MCF 10A (cell line): ENCODE measurements around the gene RERG. TPM values are rescaled to one million over a fixed set of nuclear protein-coding genes. Genes with fewer than 3 reads are reported as not detected.
A peak's percentile ranks its signal among the peaks of the same experiment; 100 is the strongest.

Experiments
- BruUV-seq: library from RNA; stranded (reverse); fragments of 400-500 nt; replicated peaks from 2 replicates; lab custom pipeline; 2021; lab: Mats Ljungman, UMichigan
- CTCF ChIA-PET: fragments of 300-600 bp; sonication (Branson Sonifier 250); formaldehyde crosslinking; extraction: SDS; loops from one replicate; lab custom pipeline; 2021; ENCODE audit warnings: antibody characterized with exemption, inconsistent platforms; lab: Yijun Ruan, JAX
- POLR2A ChIA-PET: fragments of 300-600, 350-650 bp; sonication (Branson Sonifier 250); formaldehyde crosslinking; extraction: SDS; loops from one replicate; lab custom pipeline; 2020; ENCODE audit warnings: antibody characterized with exemption, inconsistent platforms; lab: Yijun Ruan, JAX
- DNase-seq: peaks from one replicate; pipeline ENCODE4 v3.0.0-alpha.2; 2018; ENCODE audit not compliant: unreplicated experiment
- H3K27ac Mint-ChIP-seq: one replicate; pipeline ENCODE4 v1.8.0; 2022; ENCODE audit warnings: mild to moderate bottlenecking, low read depth, mixed read lengths; ENCODE audit not compliant: unreplicated experiment
- H3K27me3 Mint-ChIP-seq: one replicate; pipeline ENCODE4 v1.8.0; 2022; ENCODE audit warnings: mixed read lengths; ENCODE audit not compliant: insufficient read depth, unreplicated experiment
- H3K36me3 Mint-ChIP-seq: one replicate; pipeline ENCODE4 v1.8.0; 2022; ENCODE audit warnings: mild to moderate bottlenecking, moderate library complexity, mixed read lengths; ENCODE audit not compliant: insufficient read depth, unreplicated experiment
- H3K4me1 Mint-ChIP-seq: one replicate; pipeline ENCODE4 v1.8.0; 2022; ENCODE audit warnings: mixed read lengths; ENCODE audit not compliant: insufficient read depth, unreplicated experiment
- H3K4me3 Mint-ChIP-seq: one replicate; pipeline ENCODE4 v1.8.0; 2022; ENCODE audit warnings: mild to moderate bottlenecking, moderate library complexity, mixed read lengths; ENCODE audit not compliant: unreplicated experiment
- H3K9me3 Mint-ChIP-seq: one replicate; pipeline ENCODE4 v1.8.0; 2022; ENCODE audit warnings: mixed read lengths; ENCODE audit not compliant: unreplicated experiment
- CTCF ChIP-seq: fragments of 200-600 bp; IDR thresholded peaks from one replicate; pipeline ENCODE4 v1.8.0; 2022; ENCODE audit warnings: antibody characterized with exemption, mild to moderate bottlenecking; ENCODE audit not compliant: unreplicated experiment
- intact Hi-C: fragments of 100-400 bp; cut with micrococcal nuclease; formaldehyde crosslinking; loops from 2 replicates; pipeline ENCODE4 v1.14.1; 2022
- total RNA-seq: library from RNA; stranded (reverse); gene quantifications from 2 replicates; pipeline ENCODE4 v1.2.3, GENCODE V29; 2022

The RERG gene
- total RNA-seq, 1 experiment from 2014 or later: 16.5 TPM

GRCh38 chr12:15268309-15268708 lies 47.1 kb upstream of the RERG start:
- DNase-seq: no peak
- no peak for TF ChIP-seq CTCF
- CTCF ChIA-PET: interaction anchor here (0.7 to 2.8 kb wide), 9 partner anchors 9 to 116 kb away, joined by 3 to 16 read pairs (median 6); partner anchors contain the start of gene RERG
- peak overlapping the region; percentile 70 for H3K27ac Mint-ChIP-seq
- TSS peak; percentile 76 for BruUV-seq
- H3K9me3 Mint-ChIP-seq: no peaks in the 10 kb centered on the region
- intact Hi-C loops: loop anchor here (2.0 kb wide), 1 partner anchor 424 kb away; no protein-coding TSS in a partner anchor
- POLR2A ChIA-PET: no interaction called here
- H3K27me3 Mint-ChIP-seq: no peaks in the 10 kb centered on the region
- H3K4me3 Mint-ChIP-seq: no peak overlapping the region
- H3K4me1 Mint-ChIP-seq: peaks cover 15% of the 10 kb centered on the region
- no peaks in the 10 kb centered on the region for H3K36me3 Mint-ChIP-seq

GRCh38 chr12:15265875-15266274 lies 44.7 kb upstream of the RERG start:
- Mint-ChIP-seq H3K4me1 (peaks cover 10% of the 10 kb centered on the region), H3K36me3 (no peaks in the 10 kb centered on the region), H3K27ac (peak overlapping the region; percentile 90), H3K4me3 (no peak overlapping the region), H3K27me3 (no peaks in the 10 kb centered on the region), H3K9me3 (no peaks in the 10 kb centered on the region)
- BruUV-seq: no TSS peak
- TF ChIP-seq CTCF: no peak
- ChIA-PET POLR2A (interaction anchor here (1.3 kb wide), 1 partner anchor 39 kb away, joined by 4 read pairs; no protein-coding TSS in a partner anchor), CTCF (interaction anchor here (0.7 to 2.8 kb wide), 7 partner anchors 33 to 672 kb away, joined by 3 to 16 read pairs (median 4); partner anchors contain the start of gene RERG)
- DNase-seq: no peak
- intact Hi-C loops: no loop called here

- peak; percentile 94 for DNase-seq
- H3K4me1 Mint-ChIP-seq: peaks cover 34% of the 10 kb centered on the region
- no peak overlapping the region for H3K4me3 Mint-ChIP-seq
- TF ChIP-seq CTCF: no peak
- BruUV-seq: no TSS peak
- no peaks in the 10 kb centered on the region for H3K27me3 Mint-ChIP-seq
- POLR2A ChIA-PET: interaction anchor here (1.1 kb wide), 1 partner anchor 18 kb away, joined by 3 read pairs; no protein-coding TSS in a partner anchor
- peak overlapping the region; percentile 89 for H3K27ac Mint-ChIP-seq
- H3K36me3 Mint-ChIP-seq: no peaks in the 10 kb centered on the region
- peaks cover 11% of the 10 kb centered on the region for H3K9me3 Mint-ChIP-seq
- CTCF ChIA-PET: interaction anchor here (0.7 to 3.2 kb wide), 2 partner anchors 15 to 28 kb away, joined by 3 to 17 read pairs; no protein-coding TSS in a partner anchor
- intact Hi-C loops: loop anchor here (2.0 kb wide), 1 partner anchor 26 kb away; no protein-coding TSS in a partner anchor
Observed at GRCh38 chr12:15256761-15257160, 35.5 kb upstream of the RERG start.

GRCh38 chr12:15253990-15254389 lies 32.8 kb upstream of the RERG start:
- intact Hi-C loops: no loop called here
- no peaks in the 10 kb centered on the region for H3K27me3 Mint-ChIP-seq
- peaks cover 15% of the 10 kb centered on the region for H3K9me3 Mint-ChIP-seq
- CTCF ChIA-PET: interaction anchor here (0.6 to 3.2 kb wide), 10 partner anchors 14 to 799 kb away, joined by 3 to 17 read pairs (median 3); partner anchors contain the start of gene RERG
- no peaks in the 10 kb centered on the region for H3K36me3 Mint-ChIP-seq
- no peak for DNase-seq
- BruUV-seq: no TSS peak
- H3K4me3 Mint-ChIP-seq: no peak overlapping the region
- TF ChIP-seq CTCF: no peak
- H3K4me1 Mint-ChIP-seq: peaks cover 34% of the 10 kb centered on the region
- POLR2A ChIA-PET: interaction anchor here (0.5 to 1.0 kb wide), 3 partner anchors 25 to 523 kb away, joined by 3 to 6 read pairs (median 3); no protein-coding TSS in a partner anchor
- H3K27ac Mint-ChIP-seq: no peak overlapping the region
